Measurements from ENCODE around the gene PCDHA12.

The PCDHA12 gene

DNA sequence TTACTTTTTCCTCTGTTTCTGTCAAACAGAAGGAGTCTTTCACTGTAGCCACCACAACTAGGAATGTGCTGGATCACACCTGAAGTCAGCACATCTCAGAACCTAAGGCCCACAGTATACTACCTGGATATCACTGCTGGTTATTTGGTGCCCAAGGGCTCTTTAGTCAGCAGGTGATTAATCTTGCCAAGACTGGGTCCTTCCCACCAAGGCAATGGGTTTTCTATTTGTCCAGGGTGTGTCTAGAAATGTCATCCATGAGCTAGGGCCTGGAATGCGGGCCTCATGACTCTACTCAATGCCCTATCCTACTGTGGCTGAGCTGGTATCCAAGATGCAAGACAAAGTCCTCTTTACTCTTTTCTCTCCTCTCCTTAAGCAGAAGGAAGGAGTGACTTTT lies 41.2 kb downstream of the PCDHA12 start:
- Histone ChIP-seq H3K36me3 (ENCODE audit: insufficient read depth) (no peaks in the 10 kb centered on the region), H3K9ac (no peak overlapping the region)

GRCh38 chr5:140923601-140924000 lies 48.5 kb downstream of the PCDHA12 start:
- Histone ChIP-seq H3K4me1 (ENCODE audit: low read depth, poor library complexity, severe bottlenecking) (no peaks in the 10 kb centered on the region), H3K79me2 (ENCODE audit: insufficient read depth, low read depth) (no peaks in the 10 kb centered on the region), H3K27ac (no peak overlapping the region), H3K4me3 (IDR thresholded peaks at IDR 0.05; ENCODE audit: insufficient read depth, low read depth, low read length) (no peak overlapping the region), H3K36me3 (ENCODE audit: insufficient read depth) (no peaks in the 10 kb centered on the region), H4K20me1 (ENCODE audit: insufficient read depth) (no peaks in the 10 kb centered on the region), H3K4me2 (no peak overlapping the region), H3K9ac (no peak overlapping the region), H3K27me3 (ENCODE audit: insufficient read depth, low read depth) (no peaks in the 10 kb centered on the region), H2AFZ (ENCODE audit: low read depth) (no peak overlapping the region)
- TF ChIP-seq CTCF (conservative IDR thresholded peaks at IDR 0.05; ENCODE audit: low read depth, low read length) = no peak

More for the DNA sequence above, 41.2 kb downstream of the PCDHA12 start:
- H3K4me1 ChIP-seq (ENCODE audit: low read depth, poor library complexity, severe bottlenecking) = no peaks in the 10 kb centered on the region
- no peak overlapping the region for H3K4me3 ChIP-seq (IDR thresholded peaks at IDR 0.05; ENCODE audit: insufficient read depth, low read depth, low read length)
- H3K79me2 ChIP-seq (ENCODE audit: insufficient read depth, low read depth) = no peaks in the 10 kb centered on the region
- no peak overlapping the region for H3K4me2 ChIP-seq
- no peaks in the 10 kb centered on the region for H4K20me1 ChIP-seq (ENCODE audit: insufficient read depth)
- no peak overlapping the region for H2AFZ ChIP-seq (ENCODE audit: low read depth)
- TF ChIP-seq CTCF (conservative IDR thresholded peaks at IDR 0.05; ENCODE audit: low read depth, low read length) = no peak
- no peaks in the 10 kb centered on the region for H3K27me3 ChIP-seq (ENCODE audit: insufficient read depth, low read depth)
- no peak overlapping the region for H3K27ac ChIP-seq

GRCh38 chr5:140925806-140926442 lies 50.8 kb downstream of the PCDHA12 start, which contains the start of gene PCDHAC1:
Gene PCDHAC1, plus strand, starts transcription at chr5:140926299. Its CDS starts 594 bp downstream, at chr5:140926893.
- no peaks in the 10 kb centered on the region for H3K36me3 ChIP-seq (ENCODE audit: insufficient read depth)
- H3K4me3 ChIP-seq (IDR thresholded peaks at IDR 0.05; ENCODE audit: insufficient read depth, low read depth, low read length) = no peak within 1 kb of the TSS
- no peak within 1 kb of the TSS for H3K4me2 ChIP-seq
- H3K9ac ChIP-seq = no peak within 1 kb of the TSS
- H3K27ac ChIP-seq = no peak within 1 kb of the TSS
- H3K79me2 ChIP-seq (ENCODE audit: insufficient read depth, low read depth) = no peaks in the 10 kb centered on the region
- no peaks in the 10 kb centered on the region for H3K27me3 ChIP-seq (ENCODE audit: insufficient read depth, low read depth)
- no peaks in the 10 kb centered on the region for H4K20me1 ChIP-seq (ENCODE audit: insufficient read depth)
- TF ChIP-seq CTCF (conservative IDR thresholded peaks at IDR 0.05; ENCODE audit: low read depth, low read length) = no peak
- H2AFZ ChIP-seq (ENCODE audit: low read depth) = no peak within 1 kb of the TSS
- no peaks in the 10 kb centered on the region for H3K4me1 ChIP-seq (ENCODE audit: low read depth, poor library complexity, severe bottlenecking)

- no peak for TF ChIP-seq CTCF (conservative IDR thresholded peaks at IDR 0.05; ENCODE audit: low read depth, low read length)
- Histone ChIP-seq H3K9ac (no peak overlapping the region), H2AFZ (ENCODE audit: low read depth) (no peak overlapping the region), H3K4me2 (no peak overlapping the region), H3K4me1 (ENCODE audit: low read depth, poor library complexity, severe bottlenecking) (no peaks in the 10 kb centered on the region), H3K36me3 (ENCODE audit: insufficient read depth) (no peaks in the 10 kb centered on the region), H3K79me2 (ENCODE audit: insufficient read depth, low read depth) (no peaks in the 10 kb centered on the region), H3K4me3 (IDR thresholded peaks at IDR 0.05; ENCODE audit: insufficient read depth, low read depth, low read length) (no peak overlapping the region), H3K27ac (no peak overlapping the region), H3K27me3 (ENCODE audit: insufficient read depth, low read depth) (no peaks in the 10 kb centered on the region), H4K20me1 (ENCODE audit: insufficient read depth) (no peaks in the 10 kb centered on the region)
These were observed 51.5 kb downstream of the PCDHA12 start for GRCh38 chr5:140926443-140927227.
